GM12873 (cell line): ENCODE data around the gene MFSD12.

Experiments
- CTCF ChIP-seq: IDR thresholded peaks from 2 replicates; pipeline ENCODE4 v1.5.1; 2012; ENCODE audit warnings: low read depth, mild to moderate bottlenecking, moderate library complexity, low read length, control low read depth; ENCODE audit not compliant: insufficient read depth; ENCODE audit errors: missing control alignments

The MFSD12 gene

GRCh38 chr19:3499738-3500428 lies 57.5 kb downstream of the MFSD12 start:
- no peak for TF ChIP-seq CTCF

DNA sequence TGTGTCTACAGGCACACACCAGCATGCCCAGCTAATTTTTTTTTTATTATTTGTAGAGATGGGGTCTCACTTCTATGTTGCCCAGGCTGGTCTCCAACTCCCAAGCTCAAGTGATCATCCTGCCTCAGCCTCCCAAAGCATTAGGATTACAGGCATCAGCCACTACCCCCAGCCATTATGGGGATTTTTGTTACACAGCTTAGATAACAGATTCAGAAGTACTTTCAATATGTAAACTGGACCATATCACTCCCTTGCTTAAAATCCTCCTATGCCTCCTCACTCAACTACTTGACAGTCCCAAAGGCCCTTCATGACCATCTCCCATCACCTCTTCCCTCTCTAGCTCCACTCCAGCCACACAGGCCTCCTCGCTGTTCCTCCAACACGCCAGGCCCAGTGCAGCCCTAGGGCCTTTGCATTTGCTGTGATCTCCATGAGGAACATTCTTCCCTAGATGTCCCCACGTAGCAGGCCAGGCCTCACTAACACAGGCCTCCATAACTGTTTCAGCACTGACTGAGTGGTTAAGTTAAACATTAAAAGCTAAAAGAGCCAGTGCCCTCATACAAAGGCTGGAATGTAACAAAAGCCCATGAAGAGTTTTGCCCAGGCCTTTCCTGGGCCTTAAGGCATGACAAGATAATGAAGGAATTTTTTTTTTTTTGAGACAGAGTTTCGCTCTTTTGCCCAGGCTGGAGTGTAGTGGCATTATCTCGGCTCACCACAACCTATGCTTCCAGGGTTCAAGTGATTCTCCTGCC lies 59.4 kb downstream of the MFSD12 start:
- no peak for TF ChIP-seq CTCF

- TF ChIP-seq CTCF, result no peak
These were observed 60.8 kb downstream of the MFSD12 start for GRCh38 chr19:3496392-3497273.

- TF ChIP-seq CTCF, result no peak
These were observed 62.8 kb downstream of the MFSD12 start for GRCh38 chr19:3494559-3494958.
